SK-N-SH (cell line): ENCODE results near the gene LCN9. TPM values are rescaled to one million over a fixed set of nuclear protein-coding genes. Genes with fewer than 3 reads are reported as not detected.

Source experiments
- CTCF ChIA-PET: fragments of 300-600, 350-600 bp; formaldehyde crosslinking; extraction: SDS; loops from one replicate; lab custom pipeline; 2021; lab: Yijun Ruan, JAX
- POLR2A ChIA-PET: fragments of 350-600 bp; sonication (Branson Sonifier 250); formaldehyde crosslinking; extraction: SDS; loops from one replicate; lab custom pipeline; 2020; ENCODE audit warnings: antibody characterized with exemption, inconsistent platforms; lab: Yijun Ruan, JAX
- DNase-seq: peaks from one replicate; pipeline ENCODE4 v3.0.0; 2012
- H2AFZ ChIP-seq: fragments of 200-600 bp; sonication (generic); 2 replicates; pipeline ENCODE4 v1.8.1; 2016; ENCODE audit warnings: antibody characterized with exemption, mild to moderate bottlenecking, low read depth
- H3F3A ChIP-seq: fragments of 200-600 bp; sonication (generic); replicated peaks from 2 replicates; pipeline ENCODE3; 2016; ENCODE audit warnings: antibody characterized with exemption, mild to moderate bottlenecking; ENCODE audit not compliant: insufficient read depth
- H3K27ac ChIP-seq, 2 experiments: fragments of 200-500 bp in 1 of 2; fragments of 200-600 bp in 1 of 2; sonication (Bioruptor generic) in 1 of 2; sonication (generic), shearing (Covaris generic) in 1 of 2; 2 replicates each; pipeline versions ENCODE4 v1.5.1 to v1.6.1; 2014 to 2016; ENCODE audit warnings: low read depth in 2 of 2, inconsistent platforms in 1 of 2, low read length in 1 of 2, mild to moderate bottlenecking in 1 of 2, mixed read lengths in 1 of 2
- H3K27me3 ChIP-seq: fragments of 200-600 bp; sonication (generic), shearing (Covaris generic); 2 replicates; pipeline ENCODE4 v1.6.1; 2016; ENCODE audit warnings: mixed run types; ENCODE audit not compliant: insufficient read depth
- H3K36me3 ChIP-seq, 2 experiments: fragments of 200-500 bp in 1 of 2; fragments of 200-600 bp in 1 of 2; sonication (Bioruptor generic) in 1 of 2; sonication (generic) in 1 of 2; replicated peaks in 1 of 2; 2 replicates each; pipeline versions ENCODE3 to v1.5.1; 2014 to 2016; ENCODE audit warnings: low read length in 1 of 2, mild to moderate bottlenecking in 1 of 2; ENCODE audit not compliant: insufficient read depth in 2 of 2, control insufficient read depth in 1 of 2
- H3K4me1 ChIP-seq, 2 experiments: fragments of 200-500 bp in 1 of 2; fragments of 200-600 bp in 1 of 2; sonication (Bioruptor generic) in 1 of 2; sonication (generic), shearing (Covaris generic) in 1 of 2; 2 replicates each; pipeline versions ENCODE4 v1.5.1 to v1.6.1; 2014 to 2016; ENCODE audit warnings: low read depth in 1 of 2, low read length in 1 of 2, mixed run types in 1 of 2; ENCODE audit not compliant: insufficient read depth in 2 of 2, control insufficient read depth in 1 of 2
- H3K4me2 ChIP-seq: fragments of 200-600 bp; sonication (generic), shearing (Covaris generic); 2 replicates; pipeline ENCODE4 v1.6.1; 2017; ENCODE audit warnings: mixed run types
- H3K4me3 ChIP-seq, 2 experiments: fragments of 200-500 bp in 1 of 2; fragments of 200-600 bp in 1 of 2; sonication (Bioruptor generic) in 1 of 2; sonication (generic), shearing (Covaris generic) in 1 of 2; 2 replicates each; pipeline versions ENCODE4 v1.5.1 to v1.8.1; 2014 to 2016; ENCODE audit warnings: low read depth in 2 of 2, inconsistent platforms in 1 of 2, low read length in 1 of 2, mild to moderate bottlenecking in 1 of 2, mixed read lengths in 1 of 2, moderate library complexity in 1 of 2
- H3K79me2 ChIP-seq: fragments of 200-600 bp; sonication (generic); 2 replicates; pipeline ENCODE4 v1.8.1; 2017; ENCODE audit warnings: mild to moderate bottlenecking; ENCODE audit not compliant: insufficient read depth
- H3K9ac ChIP-seq: fragments of 200-600 bp; sonication (generic); 2 replicates; pipeline ENCODE4 v1.6.1; 2017; ENCODE audit warnings: mixed run types
- H3K9me2 ChIP-seq: fragments of 200-600 bp; sonication (generic); 2 replicates; pipeline ENCODE4 v1.6.1; 2017; ENCODE audit warnings: mixed run types
- H3K9me3 ChIP-seq: fragments of 200-600 bp; sonication (generic); 2 replicates; pipeline ENCODE4 v1.6.1; 2017; ENCODE audit warnings: mixed run types, mild to moderate bottlenecking, moderate library complexity
- H4K20me1 ChIP-seq: fragments of 200-600 bp; sonication (generic); 2 replicates; pipeline ENCODE4 v1.6.1; 2017; ENCODE audit warnings: mild to moderate bottlenecking, mixed run types; ENCODE audit not compliant: insufficient read depth
- CHD2 ChIP-seq: fragments of 150-350 bp; IDR thresholded peaks from 2 replicates; pipeline ENCODE4 v1.6.1; 2018; ENCODE audit warnings: low read length; ENCODE audit not compliant: partially characterized antibody
- EP300 ChIP-seq, 2 experiments: IDR thresholded peaks; 2 replicates each; pipeline versions ENCODE4 v1.4.0 to v1.6.1; 2012; ENCODE audit warnings: borderline replicate concordance in 1 of 2, low read depth in 1 of 2, low read length in 1 of 2
- FOXJ3 ChIP-seq: sonication (generic); formaldehyde crosslinking; IDR thresholded peaks from 2 replicates; pipeline ENCODE4 v1.5.1; 2020; ENCODE audit warnings: mild to moderate bottlenecking, missing genetic modification reagents
- JUND ChIP-seq: IDR thresholded peaks from 2 replicates; pipeline ENCODE4 v1.4.0; 2012
- MEF2A ChIP-seq: IDR thresholded peaks from 2 replicates; pipeline ENCODE4 v1.4.0; 2012; ENCODE audit warnings: low read depth, borderline replicate concordance
- MXI1 ChIP-seq: IDR thresholded peaks from 2 replicates; pipeline ENCODE4 v1.6.1; 2012; ENCODE audit warnings: mild to moderate bottlenecking, low read depth, low read length, improper control_type of control experiment
- RAD21 ChIP-seq: IDR thresholded peaks from 2 replicates; pipeline ENCODE4 v1.6.1; 2012; ENCODE audit warnings: mild to moderate bottlenecking, low read length
- RFX5 ChIP-seq: IDR thresholded peaks from 2 replicates; pipeline ENCODE4 v1.6.1; 2012; ENCODE audit warnings: mild to moderate bottlenecking, improper control_type of control experiment, low read length
- TEAD4 ChIP-seq: IDR thresholded peaks from 2 replicates; pipeline ENCODE4 v1.4.0; 2012; ENCODE audit warnings: mild to moderate bottlenecking, borderline replicate concordance; ENCODE audit not compliant: insufficient read depth
- USF2 ChIP-seq: fragments of 150-350 bp; IDR thresholded peaks from 2 replicates; pipeline ENCODE4 v1.6.1; 2017; ENCODE audit warnings: antibody characterized with exemption, low read length, low read depth, borderline replicate concordance
- YY1 ChIP-seq: IDR thresholded peaks from 2 replicates; pipeline ENCODE4 v1.4.0; 2012; ENCODE audit warnings: low read depth, mild to moderate bottlenecking
- ZBTB33 ChIP-seq: IDR thresholded peaks from 2 replicates; pipeline ENCODE4 v1.4.0; 2012; ENCODE audit warnings: low read depth, borderline replicate concordance
- WGBS: methylation state at CpG from one replicate; pipeline ENCODE4 v1.1.6; 2017; ENCODE audit warnings: low lambda C conversion rate; 5-methylcytosine and 5-hydroxymethylcytosine counted together
- polyA plus RNA-seq, 3 experiments: library from polyadenylated mRNA; depleted of rRNA; stranded (reverse); fragments of >200 nt; gene quantifications; 2 replicates each; pipeline ENCODE4 v1.2.3, GENCODE V29; 2012

Gene LCN9
- polyA plus RNA-seq, 1 of the 3 experiments (the other 2 are of a cell fraction): not detected

GRCh38 chr9:135678236-135679017 lies 15.3 kb downstream of the LCN9 start:
- WGBS: 72% methylated on average over 15 of the region's 20 CpGs
- H4K20me1 ChIP-seq: no peaks in the 10 kb centered on the region
- ChIA-PET CTCF (no interaction called here), POLR2A (no interaction called here)
- no peaks in the 10 kb centered on the region for H3K36me3 ChIP-seq
- H3K9ac ChIP-seq: no peak overlapping the region
- TF ChIP-seq ZBTB33 (no peak), MEF2A (no peak), YY1 (no peak), RFX5 (no peak), CHD2 (no peak), RAD21 (no peak), JUND (no peak), MXI1 (no peak)
- no peaks in the 10 kb centered on the region for H3K9me3 ChIP-seq
- H3K4me3 ChIP-seq: no peak overlapping the region
- DNase-seq: no peak
- H3K27ac ChIP-seq: no peak overlapping the region
- H3K4me1 ChIP-seq: no peaks in the 10 kb centered on the region
- no peak overlapping the region for H2AFZ ChIP-seq
- H3K27me3 ChIP-seq: no peaks in the 10 kb centered on the region
- no peaks in the 10 kb centered on the region for H3K79me2 ChIP-seq
- H3K4me2 ChIP-seq: no peak overlapping the region
- H3K9me2 ChIP-seq: no peaks in the 10 kb centered on the region
- no peaks in the 10 kb centered on the region for H3F3A ChIP-seq

DNA sequence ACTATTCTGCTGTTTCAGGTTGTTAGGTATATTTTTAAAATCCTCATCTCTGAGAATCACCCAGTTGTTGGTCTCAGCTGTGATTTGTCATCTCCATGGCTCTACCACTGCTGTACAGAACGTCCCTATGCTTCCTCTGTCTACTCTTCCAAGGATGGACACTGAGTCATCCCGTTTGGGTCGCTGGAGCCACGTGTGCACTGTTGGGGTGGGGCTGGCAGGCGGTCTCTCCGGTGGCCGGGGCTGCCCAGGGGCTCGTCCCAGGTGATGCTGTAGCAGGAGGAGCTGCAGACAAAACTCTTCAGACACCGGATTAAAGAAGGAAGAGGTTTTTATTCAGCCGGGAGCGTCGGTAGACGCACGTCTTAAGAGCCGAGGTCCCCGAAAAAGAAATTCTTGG lies 16.9 kb downstream of the LCN9 start:
- H3K4me2 ChIP-seq: no peak overlapping the region
- H3K4me1 ChIP-seq: no peaks in the 10 kb centered on the region
- TF ChIP-seq FOXJ3 (CRISPR knock-in tag) (no peak), EP300 (IDR thresholded peaks at IDR 0.05; ENCODE audit: borderline replicate concordance in 1 of 2, low read depth in 1 of 2, low read length in 1 of 2) (no peak), TEAD4 (no peak), USF2 (no peak), CHD2 (no peak)
- TF ChIP-seq, all 33 proteins: peak for 0
- no peaks in the 10 kb centered on the region for H3K79me2 ChIP-seq
- no peaks in the 10 kb centered on the region for H3F3A ChIP-seq
- no peaks in the 10 kb centered on the region for H3K9me2 ChIP-seq
- no peaks in the 10 kb centered on the region for H4K20me1 ChIP-seq
- POLR2A ChIA-PET: no interaction called here
- 66% methylated on average over 16 of the region's 16 CpGs for WGBS
- H3K9me3 ChIP-seq: no peaks in the 10 kb centered on the region
- no peaks in the 10 kb centered on the region for H3K27me3 ChIP-seq
- no peak overlapping the region for H3K4me3 ChIP-seq
- no peak overlapping the region for H3K27ac ChIP-seq
- CTCF ChIA-PET: no interaction called here
- no peak overlapping the region for H2AFZ ChIP-seq
- no peak overlapping the region for H3K9ac ChIP-seq
- no peaks in the 10 kb centered on the region for H3K36me3 ChIP-seq
- no peak for DNase-seq
